Islet of Langerhans (tissue), 1 donor: ENCODE measurements around the gene WFIKKN2.
"Not testable (repeated sequence)": the region's sequence is repeated elsewhere in the genome, so short reads cannot be mapped to it uniquely, and the experiment has no call there.

Source experiments
- FAIRE-seq: peaks from one replicate; lab custom pipeline; 2011; peaks lifted over from hg19 to GRCh38; lab: Jason Lieb, UNC

The WFIKKN2 gene

GRCh38 chr17:50835301-50836234 is at the start of gene WFIKKN2:
Gene WFIKKN2, plus strand, starts transcription at chr17:50835586. Its CDS starts 352 bp downstream, at chr17:50835938.
- no peak for FAIRE-seq

GRCh38 chr17:50785946-50786570 is 49.3 kb upstream of the WFIKKN2 start:
- peak; percentile 13 for FAIRE-seq

GRCh38 chr17:50787106-50787505 is 48.3 kb upstream of the WFIKKN2 start:
- FAIRE-seq, result no peak

GRCh38 chr17:50790618-50791017 is 44.8 kb upstream of the WFIKKN2 start:
- no peak for FAIRE-seq

- no peak for FAIRE-seq
Measured at GRCh38 chr17:50792132-50792531, 43.3 kb upstream of the WFIKKN2 start.

GRCh38 chr17:50793007-50793406 is 42.4 kb upstream of the WFIKKN2 start:
- FAIRE-seq, result no peak

GRCh38 chr17:50794361-50794760 is 41.0 kb upstream of the WFIKKN2 start:
- FAIRE-seq, result no peak

GRCh38 chr17:50797135-50797810 is 38.1 kb upstream of the WFIKKN2 start:
- FAIRE-seq, result no peak

- no peak for FAIRE-seq
Measured at GRCh38 chr17:50798424-50799288, 36.7 kb upstream of the WFIKKN2 start.

- no peak for FAIRE-seq
Measured at GRCh38 chr17:50799582-50799981, 35.8 kb upstream of the WFIKKN2 start.

- no peak for FAIRE-seq
Measured at GRCh38 chr17:50800196-50800700, 35.1 kb upstream of the WFIKKN2 start.

- FAIRE-seq, result no peak
Measured at GRCh38 chr17:50802609-50803571, 32.5 kb upstream of the WFIKKN2 start.

- no peak for FAIRE-seq
Measured at GRCh38 chr17:50803676-50804075, 31.7 kb upstream of the WFIKKN2 start.

GRCh38 chr17:50804749-50805475 is 30.5 kb upstream of the WFIKKN2 start:
- FAIRE-seq, result not testable (repeated sequence)

- FAIRE-seq, result no peak
Measured at GRCh38 chr17:50805486-50805885, 29.9 kb upstream of the WFIKKN2 start.

- no peak for FAIRE-seq
Measured at GRCh38 chr17:50806141-50806643, 29.2 kb upstream of the WFIKKN2 start.

GRCh38 chr17:50807009-50807408 is 28.4 kb upstream of the WFIKKN2 start:
- FAIRE-seq, result no peak

GRCh38 chr17:50807675-50808074 is 27.7 kb upstream of the WFIKKN2 start:
- FAIRE-seq, result no peak

GRCh38 chr17:50808413-50808812 is 27.0 kb upstream of the WFIKKN2 start:
- FAIRE-seq, result no peak

GRCh38 chr17:50808888-50809287 is 26.5 kb upstream of the WFIKKN2 start:
- no peak for FAIRE-seq
